Vagina (tissue), 2 donors: Measurements from ENCODE around the gene TRAF3IP1.
"Not testable (repeated sequence)": the region's sequence is repeated elsewhere in the genome, so short reads cannot be mapped to it uniquely, and the experiment has no call there.

Source experiments
- CTCF ChIP-seq, 3 experiments: fragments of 450-650 bp in 2 of 3; fragments of 200-600 bp in 1 of 3; sonication (generic) in 1 of 3; IDR thresholded peaks; one replicate each; pipeline ENCODE4 v1.5.1; 2017 to 2019; ENCODE audit warnings: antibody characterized with exemption in 3 of 3, mild to moderate bottlenecking in 2 of 3, moderate library complexity in 2 of 3
- POLR2A ChIP-seq, 2 donors: fragments of 450-650 bp; IDR thresholded peaks; one replicate each; pipeline ENCODE4 v1.6.1; 2017; ENCODE audit warnings: antibody characterized with exemption in 2 of 2, mild to moderate bottlenecking in 2 of 2, moderate library complexity in 2 of 2
- POLR2AphosphoS5 ChIP-seq, 2 donors: sonication (generic); formaldehyde crosslinking; IDR thresholded peaks; one replicate each; pipeline ENCODE4 v1.9.0; 2017; ENCODE audit warnings: antibody characterized with exemption in 2 of 2, mild to moderate bottlenecking in 2 of 2, low read depth in 1 of 2; ENCODE audit not compliant: insufficient read depth in 1 of 2

GRCh38 chr2:238324248-238324647, 3.9 kb downstream of the TRAF3IP1 start:
- not testable (repeated sequence) for TF ChIP-seq POLR2A (IDR thresholded peaks at IDR 0.05); CTCF (IDR thresholded peaks at IDR 0.05); POLR2AphosphoS5 (IDR thresholded peaks at IDR 0.05; ENCODE audit: insufficient read depth in 1 of 2, low read depth in 1 of 2)
